Adrenal gland (tissue), 12 donors: ENCODE results near the gene MICAL3. TPM values are rescaled to one million over a fixed set of nuclear protein-coding genes. Genes with fewer than 3 reads are reported as not detected.

Source experiments
- DNase-seq, 7 donors: peaks; one replicate each; pipeline ENCODE4 v3.0.0-alpha.2; 2019 to 2020
- H3K27ac ChIP-seq, 5 donors: fragments of 200-600 bp; sonication (generic) in 4 of 5; 1 replicate in 3 of 5; 2 replicates in 2 of 5; pipeline versions ENCODE4 v1.5.1 to v1.8.0; 2016 to 2020; ENCODE audit warnings: mild to moderate bottlenecking in 1 of 5
- H3K27me3 ChIP-seq: fragments of 200-600 bp; 2 replicates; pipeline ENCODE4 v1.8.0; 2021
- H3K36me3 ChIP-seq, 2 donors: fragments of 200-600 bp; replicated peaks in 1 of 2; 1 replicate in 1 of 2; 2 replicates in 1 of 2; pipeline versions ENCODE4 v1.5.1 to v1.8.0; 2018 to 2022
- H3K4me1 ChIP-seq, 2 donors: fragments of 200-600 bp; replicated peaks in 1 of 2; 1 replicate in 1 of 2; 2 replicates in 1 of 2; pipeline versions ENCODE4 v1.5.1 to v1.8.0; 2018 to 2021
- H3K4me3 ChIP-seq, 4 donors: fragments of 200-600 bp; sonication (generic) in 3 of 4; one replicate each; pipeline ENCODE4 v1.5.1; 2016 to 2018
- H3K9me3 ChIP-seq, 3 donors: fragments of 200-600 bp; sonication (generic) in 1 of 3; replicated peaks in 1 of 3; 1 replicate in 2 of 3; 2 replicates in 1 of 3; pipeline versions ENCODE4 v1.5.1 to v1.8.0; 2016 to 2021
- CTCF ChIP-seq, 6 experiments: fragments of 450-650 bp in 4 of 6; fragments of 200-600 bp in 2 of 6; sonication (generic) in 1 of 6; IDR thresholded peaks; 1 replicate in 5 of 6; 2 replicates in 1 of 6; pipeline versions ENCODE4 v1.5.1 to v1.8.0; 2016 to 2021; ENCODE audit warnings: antibody characterized with exemption in 6 of 6, mild to moderate bottlenecking in 2 of 6, moderate library complexity in 1 of 6
- POLR2A ChIP-seq, 2 donors: fragments of 450-650 bp; IDR thresholded peaks; one replicate each; pipeline ENCODE4 v1.6.1; 2017; ENCODE audit warnings: antibody characterized with exemption in 2 of 2, mild to moderate bottlenecking in 2 of 2, moderate library complexity in 1 of 2
- WGBS, 4 donors: extraction: QIAGEN DNeasy Blood & Tissue Kit in 2 of 4; methylation state at CpG; one replicate each; pipeline versions ENCODE4 v1.1.5 to v1.1.7; 2013 to 2017; 5-methylcytosine and 5-hydroxymethylcytosine counted together
- intact Hi-C, 2 donors: fragments of 100-400 bp; cut with DNase I; formaldehyde crosslinking; loops; one replicate each; pipeline versions ENCODE4 v1.14.1 to v1.15.0; 2022 to 2023
- polyA plus RNA-seq, 3 donors: library from polyadenylated mRNA; stranded (reverse); fragments of 200-250 nt in 2 of 3; fragments of 350-450 nt in 1 of 3; fragmentation: Illumina TruSeq in 1 of 3; extraction: RNeasy Lipid Tissue Mini Kit (QIAGEN cat#74804) in 1 of 3; gene quantifications; one replicate each; pipeline ENCODE4 v1.2.3, GENCODE V29; 2013 to 2014
- total RNA-seq, 9 donors: library from RNA; depleted of rRNA in 4 of 9; stranded (reverse); fragments of >200 nt in 4 of 9; fragments of 120-200 nt in 1 of 9; fragmentation: NEBNext Ultra II Directional in 1 of 9; extraction: Animal tissue kit (Norgen Biotek cat#: 25700) in 1 of 9; gene quantifications; one replicate each; pipeline versions ENCODE4 v1.1.0 to v1.2.4, GENCODE V29; 2013 to 2023
- donor health status: healthy with polysubstance abuse.
- donor health status: Bipolar disorder and iron deficiency.
- donor health status: DM: yes; HTN: yes; CAD: no.
- donor health status: DM: no; HTN: no; CAD: no.
- donor health status: DM: no; HTN: no; CAD: no.
- donor health status: DM: yes; HTN: yes; CAD: no.

MICAL3 gene
- total and polyA plus RNA-seq, 12 donors = 10.9 to 82.6 (median 34.4) TPM

- H3K36me3 ChIP-seq = peaks cover 0 to 57% of the 10 kb centered on the region in 2 donors
- H3K27me3 ChIP-seq = no peaks in the 10 kb centered on the region
- H3K4me1 ChIP-seq = no peaks in the 10 kb centered on the region
- H3K27ac ChIP-seq = no peak overlapping the region
- H3K4me3 ChIP-seq = no peak overlapping the region
- intact Hi-C loops = no loop called here
- no peaks in the 10 kb centered on the region for H3K9me3 ChIP-seq
- DNase-seq = no peak
- TF ChIP-seq CTCF (IDR thresholded peaks at IDR 0.05) (no peak), POLR2A (IDR thresholded peaks at IDR 0.05) (no peak)
- WGBS, 4 donors = 82 to 87% (median 85%) methylated on average over 10 to 18 of the region's 18 CpGs
Measured at GRCh38 chr22:17807578-17808410, 216.6 kb downstream of the MICAL3 start.

- intact Hi-C loops = no loop called here
- no peak for TF ChIP-seq POLR2A (IDR thresholded peaks at IDR 0.05)
- TF ChIP-seq CTCF (IDR thresholded peaks at IDR 0.05) = no peak
- H3K27me3 ChIP-seq = no peaks in the 10 kb centered on the region
- no peaks in the 10 kb centered on the region for H3K9me3 ChIP-seq
- H3K4me1 ChIP-seq = no peaks in the 10 kb centered on the region
- peaks cover 0 to 57% of the 10 kb centered on the region in 2 donors for H3K36me3 ChIP-seq
- H3K4me3 ChIP-seq = no peak overlapping the region
- no peak for DNase-seq
- H3K27ac ChIP-seq = no peak overlapping the region
- WGBS, 4 donors = 92 to 99% (median 95%) methylated on average over 6 to 10 of the region's 10 CpGs
Measured at GRCh38 chr22:17807086-17807485, 217.3 kb downstream of the MICAL3 start.

- H3K27me3 ChIP-seq = no peaks in the 10 kb centered on the region
- TF ChIP-seq CTCF (IDR thresholded peaks at IDR 0.05) (no peak), POLR2A (IDR thresholded peaks at IDR 0.05) (no peak)
- H3K27ac ChIP-seq = no peak overlapping the region
- H3K9me3 ChIP-seq = no peaks in the 10 kb centered on the region
- WGBS, 4 donors = 72 to 97% (median 85%) methylated on average over 2 of the region's 2 CpGs
- intact Hi-C loops = no loop called here
- peaks cover 0 to 57% of the 10 kb centered on the region in 2 donors for H3K36me3 ChIP-seq
- no peaks in the 10 kb centered on the region for H3K4me1 ChIP-seq
- H3K4me3 ChIP-seq = no peak overlapping the region
- DNase-seq = no peak
Measured at GRCh38 chr22:17806437-17806836, 217.9 kb downstream of the MICAL3 start.

DNA sequence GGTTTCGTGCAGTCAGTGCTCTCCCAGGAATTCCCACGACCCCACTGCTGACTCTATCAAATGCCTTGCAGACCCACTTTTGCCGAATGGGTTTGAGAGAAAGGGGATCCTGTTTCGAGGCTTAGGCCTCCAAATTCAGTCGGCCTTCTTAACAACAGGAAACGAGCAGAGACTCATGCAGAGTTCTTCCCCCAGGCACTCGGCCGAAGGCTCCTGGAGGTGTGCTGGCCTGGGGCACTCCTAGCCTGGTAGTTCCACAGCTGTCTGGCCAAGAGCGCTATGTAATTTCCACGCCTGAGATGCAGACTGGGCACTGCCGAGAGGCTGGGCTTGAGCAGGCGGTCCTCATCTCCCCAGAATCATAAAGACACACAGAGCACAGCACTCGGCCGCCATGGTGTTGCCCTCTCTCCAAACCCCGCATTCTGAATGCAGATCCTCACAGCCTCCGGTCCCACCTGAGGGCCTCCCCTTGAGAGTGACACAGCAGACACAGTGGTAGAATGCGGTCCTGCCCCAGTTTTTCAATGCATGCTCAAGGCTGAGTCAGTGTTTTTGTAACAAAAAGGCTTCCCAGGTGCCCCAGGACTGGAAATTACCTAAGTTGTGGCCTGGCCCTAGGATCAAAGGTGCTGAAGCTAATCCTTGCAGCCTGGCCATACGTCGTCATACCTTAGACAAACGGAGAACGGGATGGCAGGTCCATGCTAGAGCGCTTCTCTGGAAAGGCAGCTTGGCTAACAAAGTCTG, 219.9 kb downstream of the MICAL3 start:
- no peak for DNase-seq
- no peaks in the 10 kb centered on the region for H3K4me1 ChIP-seq
- intact Hi-C loops = no loop called here
- no peaks in the 10 kb centered on the region for H3K27me3 ChIP-seq
- peaks cover 0 to 44% of the 10 kb centered on the region in 2 donors for H3K36me3 ChIP-seq
- H3K9me3 ChIP-seq = no peaks in the 10 kb centered on the region
- H3K27ac ChIP-seq = no peak overlapping the region
- H3K4me3 ChIP-seq = no peak overlapping the region
- TF ChIP-seq CTCF (IDR thresholded peaks at IDR 0.05) (no peak), POLR2A (IDR thresholded peaks at IDR 0.05) (no peak)
- WGBS, 4 donors = 90 to 92% (median 92%) methylated on average over 12 to 22 of the region's 22 CpGs
